Parathyroid adenoma (tissue), 2 donors: ENCODE results near the gene DHRS7C.
"Not testable (repeated sequence)": the region's sequence is repeated elsewhere in the genome, so short reads cannot be mapped to it uniquely, and the experiment has no call there.

Experiments used
- H2AFZ ChIP-seq: fragments of 300-600 bp; sonication (generic); one replicate; pipeline ENCODE4 v1.7.0; 2017; ENCODE audit warnings: antibody characterized with exemption, mild to moderate bottlenecking
- H3K27ac ChIP-seq: fragments of 300-600 bp; sonication (generic); one replicate; pipeline ENCODE4 v1.7.0; 2017
- H3K27me3 ChIP-seq: fragments of 300-600 bp; sonication (generic); one replicate; pipeline ENCODE4 v1.7.0; 2017; ENCODE audit warnings: low read length; ENCODE audit not compliant: control insufficient read depth, insufficient read depth
- H3K36me3 ChIP-seq: fragments of 300-600 bp; sonication (generic); one replicate; pipeline ENCODE4 v1.7.0; 2017; ENCODE audit warnings: low read length; ENCODE audit not compliant: control insufficient read depth, insufficient read depth
- H3K4me1 ChIP-seq: fragments of 300-600 bp; sonication (generic); one replicate; pipeline ENCODE4 v1.7.0; 2017; ENCODE audit warnings: control low read depth
- H3K4me2 ChIP-seq: fragments of 300-600 bp; sonication (generic); one replicate; pipeline ENCODE4 v1.7.0; 2017; ENCODE audit warnings: low read length
- H3K4me3 ChIP-seq: fragments of 300-600 bp; sonication (generic); one replicate; pipeline ENCODE4 v1.7.0; 2017; ENCODE audit warnings: low read depth, low read length
- H3K79me2 ChIP-seq: fragments of 300-600 bp; sonication (generic); one replicate; pipeline ENCODE4 v1.7.0; 2017; ENCODE audit warnings: control low read depth
- H3K9ac ChIP-seq: fragments of 300-600 bp; sonication (generic); one replicate; pipeline ENCODE4 v1.7.0; 2017; ENCODE audit warnings: mild to moderate bottlenecking
- H3K9me3 ChIP-seq: fragments of 300-600 bp; sonication (generic); one replicate; pipeline ENCODE4 v1.7.0; 2017; ENCODE audit warnings: low read length; ENCODE audit not compliant: control insufficient read depth
- TF ChIP-seq, protein P1 (sequence below): fragments of 300-600 bp; sonication (generic); IDR thresholded peaks from one replicate; pipeline ENCODE4 v1.7.0; 2017; ENCODE audit warnings: antibody characterized with exemption, mild to moderate bottlenecking
- donor health status: primary hyperparathyroidism.

DHRS7C gene

DNA sequence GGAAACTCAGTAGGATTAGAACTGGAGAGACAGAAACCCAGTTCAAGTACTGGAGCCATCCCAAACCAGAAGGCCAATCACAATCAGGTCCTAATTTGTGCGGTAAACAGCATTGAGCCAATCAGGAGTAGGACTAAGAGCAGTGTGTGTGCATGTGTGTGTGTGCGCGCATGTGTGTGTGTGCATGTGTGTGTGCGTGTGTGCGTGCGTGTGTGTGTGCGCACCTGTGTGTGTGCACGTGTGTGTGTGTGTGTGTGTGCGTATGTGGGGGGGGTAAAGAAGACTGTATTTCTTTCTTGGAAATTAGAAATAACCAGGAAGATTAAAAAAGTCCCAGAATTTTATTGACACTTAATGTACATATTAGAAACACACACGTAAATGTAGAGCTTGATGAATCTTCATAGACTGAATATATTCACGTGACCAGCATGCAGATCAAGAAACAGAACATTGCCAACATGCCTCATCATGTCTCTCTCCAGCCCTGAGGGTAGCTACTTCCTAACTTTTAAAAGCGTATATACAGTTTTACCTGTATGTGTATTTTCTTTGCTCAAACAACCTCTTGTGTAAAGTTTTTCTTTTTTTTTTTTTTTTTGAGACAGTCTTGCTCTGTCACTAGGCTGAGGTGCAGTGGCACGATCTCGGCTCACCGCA lies 919 bp upstream of the DHRS7C start:
- Histone ChIP-seq H3K4me1 (no peaks in the 10 kb centered on the region), H2AFZ (no peak overlapping the region), H3K4me2 (no peak overlapping the region), H3K36me3 (no peaks in the 10 kb centered on the region), H3K9me3 (no peaks in the 10 kb centered on the region), H3K9ac (no peak overlapping the region), H3K4me3 (no peak overlapping the region), H3K27ac (no peak overlapping the region), H3K27me3 (no peaks in the 10 kb centered on the region), H3K79me2 (no peaks in the 10 kb centered on the region)
- TF ChIP-seq, protein P1, sequence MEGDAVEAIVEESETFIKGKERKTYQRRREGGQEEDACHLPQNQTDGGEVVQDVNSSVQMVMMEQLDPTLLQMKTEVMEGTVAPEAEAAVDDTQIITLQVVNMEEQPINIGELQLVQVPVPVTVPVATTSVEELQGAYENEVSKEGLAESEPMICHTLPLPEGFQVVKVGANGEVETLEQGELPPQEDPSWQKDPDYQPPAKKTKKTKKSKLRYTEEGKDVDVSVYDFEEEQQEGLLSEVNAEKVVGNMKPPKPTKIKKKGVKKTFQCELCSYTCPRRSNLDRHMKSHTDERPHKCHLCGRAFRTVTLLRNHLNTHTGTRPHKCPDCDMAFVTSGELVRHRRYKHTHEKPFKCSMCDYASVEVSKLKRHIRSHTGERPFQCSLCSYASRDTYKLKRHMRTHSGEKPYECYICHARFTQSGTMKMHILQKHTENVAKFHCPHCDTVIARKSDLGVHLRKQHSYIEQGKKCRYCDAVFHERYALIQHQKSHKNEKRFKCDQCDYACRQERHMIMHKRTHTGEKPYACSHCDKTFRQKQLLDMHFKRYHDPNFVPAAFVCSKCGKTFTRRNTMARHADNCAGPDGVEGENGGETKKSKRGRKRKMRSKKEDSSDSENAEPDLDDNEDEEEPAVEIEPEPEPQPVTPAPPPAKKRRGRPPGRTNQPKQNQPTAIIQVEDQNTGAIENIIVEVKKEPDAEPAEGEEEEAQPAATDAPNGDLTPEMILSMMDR, result no peak

DNA sequence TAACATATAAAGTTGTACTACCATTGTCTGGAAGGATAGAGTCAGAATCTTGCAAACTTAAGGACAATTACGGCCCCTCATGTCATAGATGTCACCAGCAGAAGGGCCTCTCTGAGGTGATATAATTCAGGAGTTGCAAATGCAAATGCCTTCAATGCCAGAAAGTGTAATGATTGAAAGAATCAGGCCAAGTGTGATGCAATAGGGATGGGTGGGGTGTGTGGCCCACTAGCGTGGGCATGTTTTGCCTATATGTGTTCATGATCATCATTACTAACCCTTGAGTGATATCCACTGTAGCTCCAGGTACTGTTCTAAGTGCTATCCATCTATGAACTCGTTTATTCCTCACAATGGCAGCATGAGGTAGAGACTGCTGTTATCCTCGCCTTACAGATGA lies 1.1 kb downstream of the DHRS7C start:
- Histone ChIP-seq H3K4me1 (no peaks in the 10 kb centered on the region), H3K4me2 (no peak overlapping the region), H3K27me3 (no peaks in the 10 kb centered on the region), H2AFZ (no peak overlapping the region), H3K79me2 (no peaks in the 10 kb centered on the region), H3K9me3 (no peaks in the 10 kb centered on the region), H3K36me3 (no peaks in the 10 kb centered on the region), H3K4me3 (no peak overlapping the region), H3K9ac (no peak overlapping the region), H3K27ac (no peak overlapping the region)
- TF ChIP-seq, protein P1, result no peak

DNA sequence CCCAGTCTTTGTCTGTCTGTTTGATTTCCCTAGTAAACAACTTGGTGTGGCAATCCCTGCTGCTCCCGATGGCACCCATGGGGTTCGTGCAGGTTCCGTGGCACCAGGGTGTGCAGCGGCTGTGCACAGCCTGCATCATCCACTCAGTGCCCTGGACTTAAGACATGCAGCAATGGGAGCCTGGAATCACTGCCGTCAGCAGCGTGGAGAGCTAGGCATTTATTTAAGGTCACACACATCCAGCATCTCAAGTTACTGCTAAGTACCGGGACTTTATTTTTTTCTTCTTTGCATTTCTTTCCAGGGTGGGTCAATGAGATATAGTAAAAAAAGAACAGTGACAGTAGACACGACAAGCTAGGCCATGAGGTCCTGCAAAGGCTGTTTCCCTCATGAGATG lies 2.8 kb downstream of the DHRS7C start:
- Histone ChIP-seq H3K4me1 (no peaks in the 10 kb centered on the region), H3K27me3 (no peaks in the 10 kb centered on the region), H3K36me3 (no peaks in the 10 kb centered on the region), H3K9ac (no peak overlapping the region), H3K4me2 (no peak overlapping the region), H3K27ac (no peak overlapping the region), H3K79me2 (no peaks in the 10 kb centered on the region), H3K9me3 (no peaks in the 10 kb centered on the region), H3K4me3 (no peak overlapping the region), H2AFZ (no peak overlapping the region)
- TF ChIP-seq, protein P1, result no peak

DNA sequence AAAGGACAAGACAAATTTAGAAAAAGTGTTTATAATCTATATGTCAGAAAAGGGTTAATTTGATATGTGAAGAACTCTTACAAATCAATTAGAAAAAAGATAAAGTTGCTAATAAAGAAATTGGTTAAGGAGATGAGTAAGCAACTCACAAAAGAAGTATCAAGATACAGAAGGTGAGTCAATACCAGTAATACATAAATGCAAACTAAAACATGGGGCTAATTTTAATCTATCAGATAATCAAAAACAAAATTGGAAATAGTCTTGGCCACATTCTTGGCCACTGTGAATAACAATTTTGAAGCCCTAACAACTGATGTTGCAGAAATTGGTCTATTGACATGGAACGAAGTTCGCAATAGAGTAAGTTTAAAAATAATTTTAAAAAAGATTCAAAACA lies 6.8 kb downstream of the DHRS7C start:
- Histone ChIP-seq H3K4me1 (no peaks in the 10 kb centered on the region), H3K4me2 (no peak overlapping the region), H3K9me3 (no peaks in the 10 kb centered on the region), H3K36me3 (no peaks in the 10 kb centered on the region), H3K4me3 (no peak overlapping the region), H3K27ac (no peak overlapping the region), H2AFZ (no peak overlapping the region), H3K27me3 (no peaks in the 10 kb centered on the region), H3K9ac (no peak overlapping the region), H3K79me2 (no peaks in the 10 kb centered on the region)
- TF ChIP-seq, protein P1, result no peak

DNA sequence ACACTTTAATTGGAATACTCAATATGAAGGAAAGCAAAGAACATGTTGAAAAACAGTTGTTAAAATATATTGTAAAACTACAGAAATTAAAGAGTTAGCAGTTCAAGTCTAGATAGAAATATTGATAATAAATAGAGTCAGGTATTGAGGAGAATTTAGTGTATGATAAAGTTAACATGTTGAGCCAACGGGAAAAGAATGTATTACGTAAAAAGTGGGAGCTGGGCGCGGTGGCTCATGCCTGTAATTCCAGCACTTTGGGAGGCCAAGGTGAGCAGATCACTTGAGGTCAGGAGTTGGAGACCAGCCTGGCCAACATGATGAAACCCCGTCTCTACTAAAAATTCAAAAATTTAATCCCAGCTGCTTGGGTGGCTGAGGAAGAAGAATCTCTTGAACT lies 7.9 kb downstream of the DHRS7C start:
- not testable (repeated sequence) for H3K27ac ChIP-seq, H3K4me1 ChIP-seq

More for the DNA sequence above, 7.9 kb downstream of the DHRS7C start:
- not testable (repeated sequence) for H2AFZ ChIP-seq, H3K36me3 ChIP-seq, H3K4me3 ChIP-seq, H3K27me3 ChIP-seq, H3K9me3 ChIP-seq, H3K4me2 ChIP-seq, H3K9ac ChIP-seq, H3K79me2 ChIP-seq
